Measurements from ENCODE around the gene TMEM220. TPM values are rescaled to one million over a fixed set of nuclear protein-coding genes. Genes with fewer than 3 reads are reported as not detected.

Gene TMEM220
- total and polyA plus RNA-seq, 2 of the 4 experiments (the other 2 are of a cell fraction), result 1.1 to 1.9 TPM

DNA sequence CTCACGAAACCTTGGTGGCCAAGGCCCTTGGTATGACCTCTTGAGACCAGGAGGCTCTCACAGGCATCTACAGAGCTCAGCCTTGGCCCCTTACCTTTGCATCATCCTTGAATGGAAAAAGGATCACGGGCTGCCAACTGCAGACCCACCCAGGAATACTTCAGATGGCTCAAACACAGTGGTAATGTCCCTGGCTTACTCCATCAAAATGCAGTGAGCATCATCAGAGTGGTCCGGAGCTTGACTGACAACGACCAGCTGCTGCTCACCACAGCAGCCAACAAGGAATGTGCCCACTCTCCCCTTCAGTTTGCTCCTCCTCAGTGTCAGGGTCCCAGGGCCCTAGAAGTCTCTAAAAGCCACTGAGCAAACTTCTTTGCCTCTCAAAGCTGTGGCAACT, 55.1 kb downstream of the TMEM220 start:
- Histone ChIP-seq H3K18ac (ENCODE audit: low read depth, low read length) (no peak overlapping the region), H3K4me3 (ENCODE audit: insufficient read depth, low read depth, low read length) (no peak overlapping the region), H4K8ac (ENCODE audit: low read depth in 2 of 2, low read length in 2 of 2) (no peak overlapping the region), H3K4me1 (ENCODE audit: control insufficient read depth, insufficient read depth, low read length) (no peaks in the 10 kb centered on the region), H2BK120ac (ENCODE audit: low read depth, low read length) (no peak overlapping the region), H3K14ac (replicated peaks; ENCODE audit: low read depth, low read length) (no peak overlapping the region), H3K79me1 (ENCODE audit: low read depth in 1 of 2, low read length in 2 of 2) (0 out of 4 replicates have a peak, but pooled peaks cover 0 to 4% of the 10 kb centered on the region in 2 experiments), H2AK9ac (replicated peaks; ENCODE audit: low read depth, low read length, poor library complexity) (no peak overlapping the region), H3K23ac (ENCODE audit: low read depth, low read length) (no peak overlapping the region), H4K20me1 (ENCODE audit: insufficient read depth, low read length) (no peaks in the 10 kb centered on the region), H2AFZ (replicated peaks; ENCODE audit: low read length, poor library complexity) (no peak overlapping the region), H2AK5ac (ENCODE audit: low read depth, low read length) (no peak overlapping the region), H3K27me3 (ENCODE audit: control insufficient read depth, insufficient read depth, low read length) (no peaks in the 10 kb centered on the region), H4K91ac (ENCODE audit: insufficient read depth, low read depth, low read length) (no peak overlapping the region), H2BK20ac (ENCODE audit: low read depth, low read length) (no peak overlapping the region), H3K27ac (ENCODE audit: insufficient read depth, low read length) (no peak overlapping the region), H3K56ac (ENCODE audit: extremely low read depth, insufficient read depth, low read length) (no peak overlapping the region), H3K9ac (ENCODE audit: low read depth, low read length) (no peak overlapping the region), H2BK5ac (ENCODE audit: low read depth, low read length, poor library complexity, severe bottlenecking) (no peak overlapping the region), H4K5ac (ENCODE audit: low read depth, low read length) (no peak overlapping the region), H3K36me3 (ENCODE audit: control insufficient read depth, insufficient read depth, low read length) (peaks cover 21% of the 10 kb centered on the region), H3K9me1 (ENCODE audit: insufficient read depth, low read length) (peaks cover 9% of the 10 kb centered on the region), H3K4ac (ENCODE audit: low read depth, low read length) (no peak overlapping the region), H3K9me3 (ENCODE audit: control insufficient read depth, insufficient read depth, low read length) (no peaks in the 10 kb centered on the region), H2BK15ac (ENCODE audit: low read depth, low read length) (no peak overlapping the region), H3K4me2 (ENCODE audit: low read depth, low read length) (no peak overlapping the region)
- dilution Hi-C loops (cut with HindIII; ENCODE audit: low sequenced_read_pairs, unreplicated experiment), result no loop called here
- in situ Hi-C loops (cut with MboI; ENCODE audit: low sequenced_read_pairs), result loop anchor here (25.0 kb wide), 1 partner anchor 1313 kb away; the partner anchor contains the start of gene ZNF18
- CTCF ChIA-PET, result interaction anchor here (1.7 kb wide), 1 partner anchor 9 kb away, joined by 3 read pairs; no protein-coding TSS in a partner anchor
- intact Hi-C loops (cut with micrococcal nuclease), result no loop called here
- WGBS, 2 experiments (ENCODE audit: extremely low coverage in 2 of 2, insufficient read length in 1 of 2), result 90% methylated on average over 2 of the region's 4 CpGs; no CpG with 5 or more reads in 1 of the 2 experiments
- POLR2A ChIA-PET (ENCODE audit: unreplicated experiment), result no interaction called here
- no peak for ATAC-seq (ENCODE audit: low read depth)
- no peak for DNase-seq
- no peak for TF ChIP-seq RFX5 (IDR thresholded peaks at IDR 0.05; ENCODE audit: low read depth, low read length)
- TF ChIP-seq, protein P1, sequence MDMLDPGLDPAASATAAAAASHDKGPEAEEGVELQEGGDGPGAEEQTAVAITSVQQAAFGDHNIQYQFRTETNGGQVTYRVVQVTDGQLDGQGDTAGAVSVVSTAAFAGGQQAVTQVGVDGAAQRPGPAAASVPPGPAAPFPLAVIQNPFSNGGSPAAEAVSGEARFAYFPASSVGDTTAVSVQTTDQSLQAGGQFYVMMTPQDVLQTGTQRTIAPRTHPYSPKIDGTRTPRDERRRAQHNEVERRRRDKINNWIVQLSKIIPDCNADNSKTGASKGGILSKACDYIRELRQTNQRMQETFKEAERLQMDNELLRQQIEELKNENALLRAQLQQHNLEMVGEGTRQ (IDR thresholded peaks at IDR 0.05; ENCODE audit: low read depth, low read length), result no peak
- TF ChIP-seq, protein P2, sequence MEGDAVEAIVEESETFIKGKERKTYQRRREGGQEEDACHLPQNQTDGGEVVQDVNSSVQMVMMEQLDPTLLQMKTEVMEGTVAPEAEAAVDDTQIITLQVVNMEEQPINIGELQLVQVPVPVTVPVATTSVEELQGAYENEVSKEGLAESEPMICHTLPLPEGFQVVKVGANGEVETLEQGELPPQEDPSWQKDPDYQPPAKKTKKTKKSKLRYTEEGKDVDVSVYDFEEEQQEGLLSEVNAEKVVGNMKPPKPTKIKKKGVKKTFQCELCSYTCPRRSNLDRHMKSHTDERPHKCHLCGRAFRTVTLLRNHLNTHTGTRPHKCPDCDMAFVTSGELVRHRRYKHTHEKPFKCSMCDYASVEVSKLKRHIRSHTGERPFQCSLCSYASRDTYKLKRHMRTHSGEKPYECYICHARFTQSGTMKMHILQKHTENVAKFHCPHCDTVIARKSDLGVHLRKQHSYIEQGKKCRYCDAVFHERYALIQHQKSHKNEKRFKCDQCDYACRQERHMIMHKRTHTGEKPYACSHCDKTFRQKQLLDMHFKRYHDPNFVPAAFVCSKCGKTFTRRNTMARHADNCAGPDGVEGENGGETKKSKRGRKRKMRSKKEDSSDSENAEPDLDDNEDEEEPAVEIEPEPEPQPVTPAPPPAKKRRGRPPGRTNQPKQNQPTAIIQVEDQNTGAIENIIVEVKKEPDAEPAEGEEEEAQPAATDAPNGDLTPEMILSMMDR (conservative IDR thresholded peaks at IDR 0.05; ENCODE audit: low read depth, low read length), result no peak
- TF ChIP-seq, protein P3, sequence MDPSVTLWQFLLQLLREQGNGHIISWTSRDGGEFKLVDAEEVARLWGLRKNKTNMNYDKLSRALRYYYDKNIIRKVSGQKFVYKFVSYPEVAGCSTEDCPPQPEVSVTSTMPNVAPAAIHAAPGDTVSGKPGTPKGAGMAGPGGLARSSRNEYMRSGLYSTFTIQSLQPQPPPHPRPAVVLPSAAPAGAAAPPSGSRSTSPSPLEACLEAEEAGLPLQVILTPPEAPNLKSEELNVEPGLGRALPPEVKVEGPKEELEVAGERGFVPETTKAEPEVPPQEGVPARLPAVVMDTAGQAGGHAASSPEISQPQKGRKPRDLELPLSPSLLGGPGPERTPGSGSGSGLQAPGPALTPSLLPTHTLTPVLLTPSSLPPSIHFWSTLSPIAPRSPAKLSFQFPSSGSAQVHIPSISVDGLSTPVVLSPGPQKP (IDR thresholded peaks at IDR 0.05; ENCODE audit: borderline replicate concordance, low read depth, low read length), result no peak
- TF ChIP-seq RCOR1 (IDR thresholded peaks at IDR 0.05; ENCODE audit: insufficient replicate concordance, low read length), result no peak
- TF ChIP-seq RAD21 (IDR thresholded peaks at IDR 0.05; ENCODE audit: low read length), result no peak
- TF ChIP-seq BHLHE40 (IDR thresholded peaks at IDR 0.05; ENCODE audit: low read depth, low read length), result no peak
- no TSS peak for BruUV-seq (replicated peaks)

Measured in IMR-90 (cell line).